GM18502 (cell line): Measurements from ENCODE around the gene LENG8.
"Not testable (repeated sequence)": the region's sequence is repeated elsewhere in the genome, so short reads cannot be mapped to it uniquely, and the experiment has no call there.

Source experiments
- ATAC-seq: cut with Tn5 transposase; IDR thresholded peaks from one replicate; pipeline ENCODE4 v1.9.1; 2021; ENCODE audit warnings: mild to moderate bottlenecking; ENCODE audit not compliant: unreplicated experiment, poor library complexity

Gene LENG8

GRCh38 chr19:54436628-54437252 is 12.3 kb upstream of the LENG8 start:
- ATAC-seq = no peak

GRCh38 chr19:54439174-54439851 is 9.7 kb upstream of the LENG8 start:
- no peak for ATAC-seq

GRCh38 chr19:54440641-54441040 is 8.4 kb upstream of the LENG8 start:
- no peak for ATAC-seq

- ATAC-seq = no peak
These were observed 4.3 kb upstream of the LENG8 start for GRCh38 chr19:54444737-54445136.

- ATAC-seq = not testable (repeated sequence)
These were observed 2.6 kb upstream of the LENG8 start for GRCh38 chr19:54446349-54446748.

- peak; percentile 11 for ATAC-seq
These were observed 792 bp upstream of the LENG8 start for GRCh38 chr19:54448040-54448773.

- ATAC-seq = no peak
These were observed 686 bp downstream of the LENG8 start for GRCh38 chr19:54449701-54450069.

GRCh38 chr19:54451331-54451871 is 2.4 kb downstream of the LENG8 start:
- no peak for ATAC-seq

- no peak for ATAC-seq
These were observed 3.0 kb downstream of the LENG8 start for GRCh38 chr19:54451997-54452396.

GRCh38 chr19:54452626-54453025 is 3.6 kb downstream of the LENG8 start:
- no peak for ATAC-seq

GRCh38 chr19:54453921-54454780 is 5.2 kb downstream of the LENG8 start:
- ATAC-seq = no peak

GRCh38 chr19:54454781-54455675 is 6.0 kb downstream of the LENG8 start:
- ATAC-seq = no peak

- ATAC-seq = no peak
These were observed 6.9 kb downstream of the LENG8 start for GRCh38 chr19:54455786-54456422.

- no peak for ATAC-seq
These were observed 7.7 kb downstream of the LENG8 start for GRCh38 chr19:54456423-54457373.

- no peak for ATAC-seq
These were observed 9.0 kb downstream of the LENG8 start for GRCh38 chr19:54457773-54458647.

- ATAC-seq = no peak
These were observed 9.8 kb downstream of the LENG8 start for GRCh38 chr19:54458648-54459281.
